ENCODE results near the gene HIRIP3.

GRCh38 chr16:29990034-29990433 lies 5.4 kb downstream of the HIRIP3 start:
- no peak for TF ChIP-seq RFX5 (IDR thresholded peaks at IDR 0.05)
- no peak for TF ChIP-seq BHLHE40 (IDR thresholded peaks at IDR 0.05; ENCODE audit: low read depth, low read length)
- TF ChIP-seq CTCF (IDR thresholded peaks at IDR 0.05), result no peak
